COR-L47 (cell line): ENCODE data around the gene CDCA4.

Source experiments
- DNase-seq: peaks from one replicate; lab custom pipeline; 2025; lab: John Stamatoyannopoulos, UW

The CDCA4 gene

DNA sequence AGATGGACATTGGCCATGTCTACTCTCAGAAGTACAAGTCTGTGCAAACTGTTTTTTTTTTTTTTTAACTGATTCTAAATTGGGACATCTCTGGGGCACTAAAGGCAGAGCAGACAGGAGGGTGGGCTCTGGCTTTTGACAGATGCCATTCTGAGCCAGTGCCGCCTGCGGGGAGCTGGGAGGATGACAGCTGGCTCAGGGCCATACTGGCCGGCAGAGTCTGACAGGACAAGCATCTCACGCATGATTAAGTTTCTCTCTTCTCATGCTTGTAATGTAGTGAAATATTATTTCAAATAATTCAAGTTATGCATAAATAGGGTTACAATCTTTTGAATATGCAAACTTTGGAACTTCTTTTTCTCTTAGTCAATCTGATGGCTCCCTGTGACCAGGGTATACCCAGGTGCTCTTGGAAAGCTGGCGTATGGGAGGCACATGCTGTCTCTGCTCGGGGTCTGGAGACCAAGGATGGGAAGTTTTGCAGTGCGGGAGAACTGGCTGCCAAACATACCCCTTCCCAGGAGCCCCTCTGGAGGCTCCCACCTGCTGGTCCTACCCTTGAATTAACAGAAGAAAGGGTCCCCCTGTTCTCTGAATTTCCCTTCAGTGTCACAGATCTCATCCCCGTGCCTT is 7.6 kb downstream of the CDCA4 start:
- DNase-seq = peak; percentile 17

DNA sequence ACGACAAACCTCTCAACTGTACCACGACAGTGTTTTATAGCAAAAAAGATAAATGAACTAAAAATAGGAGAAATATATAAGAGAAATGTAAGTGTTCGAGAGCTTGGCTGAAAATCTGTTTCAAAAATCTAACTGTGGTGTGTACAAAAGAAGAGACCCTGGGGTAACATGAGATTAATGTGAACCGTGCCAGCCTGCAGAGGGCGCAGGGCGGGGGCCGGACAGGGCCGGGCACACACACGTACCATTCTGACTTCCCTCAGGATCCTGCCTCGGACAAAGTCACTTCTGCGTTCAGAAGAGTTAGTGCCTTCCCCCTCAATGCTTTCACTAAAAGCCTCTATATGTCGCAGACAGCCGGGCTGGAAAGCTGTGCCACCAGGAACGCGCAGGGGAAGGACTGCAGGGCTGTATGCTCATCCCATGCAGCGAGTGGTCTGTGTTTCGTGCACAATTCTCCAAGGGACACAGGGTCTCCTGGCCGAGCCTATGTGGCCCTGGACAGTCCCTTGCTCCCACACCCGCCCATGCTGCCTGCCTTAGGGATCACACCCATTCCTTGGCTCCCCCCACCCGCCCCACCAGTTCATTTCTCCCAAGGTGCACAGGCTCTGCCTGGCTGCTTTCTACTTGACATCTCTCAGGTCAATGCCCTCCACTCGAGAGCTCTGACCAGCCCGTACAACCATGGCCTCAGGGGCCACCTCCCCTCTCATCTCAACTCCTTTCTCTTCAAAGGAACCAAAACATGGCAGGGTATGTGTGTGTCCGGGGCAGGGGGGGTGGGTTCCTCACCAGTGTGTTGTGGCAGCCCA is 8.5 kb downstream of the CDCA4 start:
- DNase-seq = no peak

DNA sequence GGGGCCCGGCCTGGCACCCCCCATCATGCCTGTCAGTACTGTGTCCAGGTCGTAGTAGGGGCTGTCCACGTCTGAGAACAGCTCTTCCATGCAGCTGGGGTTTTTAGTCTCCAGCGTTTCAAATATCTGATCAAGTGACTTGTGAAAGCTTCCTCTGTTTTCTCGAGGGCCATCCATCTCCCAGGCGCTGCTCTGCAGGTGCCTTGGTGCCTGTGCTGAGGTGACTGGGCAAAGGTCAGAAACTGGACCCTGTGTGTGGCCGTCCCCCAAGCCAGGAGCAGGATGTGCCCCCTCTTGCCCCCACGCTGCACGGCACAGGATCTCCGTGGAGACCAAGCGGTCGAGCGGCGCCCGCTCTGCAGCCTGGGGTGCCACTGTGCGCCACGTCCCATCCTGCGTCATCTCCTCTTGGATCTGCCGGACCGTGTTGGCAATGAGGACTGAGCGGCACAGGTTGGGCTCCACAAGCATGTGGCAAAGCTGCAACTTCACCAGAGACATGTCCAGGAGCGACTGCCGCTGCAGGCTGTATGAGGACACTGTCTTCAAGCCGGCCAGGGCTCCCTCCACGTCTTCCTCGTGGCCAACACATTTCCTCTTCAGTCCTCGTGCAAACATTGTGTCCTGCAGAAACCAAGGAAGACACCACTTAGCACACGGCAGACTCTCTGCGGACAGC is 9.4 kb downstream of the CDCA4 start:
- DNase-seq = no peak

DNA sequence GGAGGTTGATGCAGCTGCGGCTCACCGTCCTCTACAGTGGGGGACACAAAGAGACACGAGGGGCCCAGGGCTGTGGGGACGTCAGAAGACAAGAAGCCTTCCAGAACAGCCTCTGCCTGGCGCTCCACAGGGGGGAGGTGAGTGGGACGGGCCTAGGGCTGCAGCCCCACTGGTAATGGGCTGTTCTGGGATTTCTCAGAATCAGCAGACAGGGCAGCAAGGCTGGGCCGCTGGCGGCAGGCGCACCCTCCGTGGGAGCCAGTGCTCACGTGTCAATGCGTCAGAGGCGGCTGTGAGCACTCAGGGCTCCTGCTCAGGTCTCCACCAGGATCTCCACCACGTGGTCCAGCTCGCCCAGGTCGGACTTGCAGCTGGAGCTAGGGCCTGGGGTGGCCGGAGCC is 10.0 kb downstream of the CDCA4 start:
- no peak for DNase-seq

DNA sequence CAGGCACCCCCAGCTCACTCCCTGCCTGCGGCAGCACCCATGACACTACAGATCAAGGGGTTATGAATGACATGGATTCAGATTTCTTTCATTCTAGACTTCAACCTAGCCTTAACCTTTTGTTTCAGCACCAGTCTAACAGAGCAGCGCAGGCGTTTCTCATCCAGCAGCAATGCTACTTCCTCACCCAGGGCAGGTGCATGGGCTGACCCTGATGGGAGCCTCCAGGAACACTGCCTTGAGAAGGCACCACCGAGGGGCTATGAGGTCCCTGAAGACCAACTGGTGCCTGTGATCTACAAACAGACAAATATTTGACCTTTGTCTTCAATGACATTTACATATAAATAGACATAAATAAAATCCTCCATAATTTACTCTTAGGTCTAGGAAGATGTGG is 10.8 kb downstream of the CDCA4 start:
- DNase-seq = no peak

DNA sequence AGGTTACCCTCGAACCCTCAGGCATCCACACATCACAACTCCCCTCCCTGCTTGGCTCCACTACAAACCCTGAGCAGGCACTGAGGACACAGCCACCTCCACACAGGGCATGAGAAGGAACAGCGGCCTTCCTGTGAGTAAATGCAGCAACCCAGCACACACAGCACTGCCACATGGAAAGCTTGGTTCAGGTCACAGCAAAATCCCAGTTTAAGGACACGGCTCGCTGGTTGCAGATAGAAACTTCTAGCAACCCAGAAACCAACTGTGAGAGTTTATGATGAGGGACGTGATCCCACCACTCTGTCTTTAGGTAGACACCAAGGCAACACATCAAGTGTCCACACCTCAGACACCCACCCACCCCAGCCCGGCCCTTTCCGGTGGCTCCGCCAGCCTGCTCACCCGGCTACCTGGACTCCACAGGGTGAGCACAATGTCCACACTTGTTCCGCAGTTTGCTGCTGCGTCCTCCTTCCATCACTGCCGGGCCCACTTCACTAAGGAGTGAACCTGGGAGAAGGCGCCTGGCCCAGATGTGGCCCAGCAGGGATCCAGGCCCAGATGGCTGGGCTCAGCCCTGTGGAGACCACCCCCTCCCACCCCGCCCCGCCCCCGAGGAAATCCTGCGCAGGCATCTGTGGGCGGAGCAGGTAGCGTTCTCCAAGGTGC is 13.2 kb downstream of the CDCA4 start:
- no peak for DNase-seq

DNA sequence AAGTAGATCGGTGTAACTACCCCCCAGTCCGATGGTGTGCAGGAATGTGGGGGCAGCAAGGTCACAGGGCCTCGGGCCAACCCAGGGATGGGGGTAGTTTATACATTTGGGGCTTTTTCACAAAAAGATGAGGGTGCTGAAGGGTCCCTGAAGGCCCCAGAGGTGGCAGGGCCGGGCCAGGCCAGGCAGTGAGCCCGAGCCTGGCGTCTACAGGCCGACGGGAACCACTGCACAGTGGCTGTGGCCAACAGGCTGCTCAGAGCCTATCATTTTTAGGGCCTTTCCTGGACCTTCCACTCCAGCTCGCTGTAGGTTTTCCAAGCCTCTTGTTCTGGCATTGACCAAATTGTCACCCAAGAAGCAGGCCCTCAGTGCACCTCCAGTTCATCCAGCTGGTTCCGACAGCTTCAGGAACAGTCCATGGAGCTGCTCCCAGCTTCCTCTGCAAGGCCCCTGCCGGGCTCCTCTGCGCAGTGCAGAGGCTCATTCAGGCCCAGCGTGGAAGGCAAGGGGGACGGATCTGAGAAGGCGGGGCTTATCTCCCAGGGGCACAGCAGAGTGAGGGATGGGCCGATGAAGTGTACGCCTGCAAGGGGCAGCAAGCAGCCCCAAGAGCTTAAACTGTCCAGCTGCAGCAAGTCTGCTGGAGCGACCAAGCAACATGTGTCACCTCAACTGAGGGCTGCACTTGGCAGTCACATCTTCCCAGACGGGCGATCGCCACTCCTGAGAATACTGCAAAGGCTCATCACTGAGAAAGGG is 13.9 kb downstream of the CDCA4 start:
- DNase-seq = no peak

DNA sequence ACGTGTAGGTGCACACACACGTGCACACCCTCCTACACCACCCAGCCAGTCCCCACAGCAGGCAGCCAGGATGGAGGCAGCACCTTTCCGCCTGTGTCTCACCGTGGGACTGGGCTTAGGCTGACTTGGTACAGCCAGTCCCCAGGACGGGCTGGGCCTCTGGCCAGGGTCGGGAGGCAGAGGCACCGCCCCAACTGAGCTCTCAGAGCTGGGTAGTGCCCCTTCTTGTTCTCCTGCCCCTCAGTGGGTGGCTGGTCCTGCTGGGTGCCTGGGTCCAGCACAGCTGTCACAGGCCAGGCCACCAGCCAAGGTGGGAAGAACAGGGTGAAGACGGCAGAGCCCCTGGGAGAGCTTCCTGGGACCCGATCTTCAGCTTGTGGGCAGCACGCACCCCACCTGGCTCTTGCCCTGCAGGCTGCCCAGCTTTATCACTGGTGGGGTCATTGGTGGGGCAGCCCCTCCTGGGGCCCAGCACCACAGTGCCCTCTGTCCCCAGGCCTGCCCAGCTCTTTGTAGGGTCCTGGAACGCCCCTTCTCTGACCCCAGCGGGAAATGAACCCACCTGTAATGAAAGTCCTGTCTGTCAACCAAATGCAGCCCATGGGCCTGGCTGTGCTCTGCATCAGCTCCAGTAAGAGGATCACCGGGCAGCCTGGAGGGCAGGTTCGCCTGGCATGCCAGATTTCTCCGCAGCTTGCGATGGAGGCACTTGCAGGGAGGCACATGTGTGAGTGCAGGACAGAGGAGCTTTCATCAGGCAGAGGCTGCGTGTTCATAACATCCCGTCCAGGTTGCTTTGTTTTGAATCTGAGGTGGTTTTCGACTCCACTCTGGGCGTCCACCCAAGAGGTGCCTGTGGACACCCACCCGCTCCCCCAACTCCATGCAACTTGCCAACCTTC is 14.7 kb downstream of the CDCA4 start:
- no peak for DNase-seq

DNA sequence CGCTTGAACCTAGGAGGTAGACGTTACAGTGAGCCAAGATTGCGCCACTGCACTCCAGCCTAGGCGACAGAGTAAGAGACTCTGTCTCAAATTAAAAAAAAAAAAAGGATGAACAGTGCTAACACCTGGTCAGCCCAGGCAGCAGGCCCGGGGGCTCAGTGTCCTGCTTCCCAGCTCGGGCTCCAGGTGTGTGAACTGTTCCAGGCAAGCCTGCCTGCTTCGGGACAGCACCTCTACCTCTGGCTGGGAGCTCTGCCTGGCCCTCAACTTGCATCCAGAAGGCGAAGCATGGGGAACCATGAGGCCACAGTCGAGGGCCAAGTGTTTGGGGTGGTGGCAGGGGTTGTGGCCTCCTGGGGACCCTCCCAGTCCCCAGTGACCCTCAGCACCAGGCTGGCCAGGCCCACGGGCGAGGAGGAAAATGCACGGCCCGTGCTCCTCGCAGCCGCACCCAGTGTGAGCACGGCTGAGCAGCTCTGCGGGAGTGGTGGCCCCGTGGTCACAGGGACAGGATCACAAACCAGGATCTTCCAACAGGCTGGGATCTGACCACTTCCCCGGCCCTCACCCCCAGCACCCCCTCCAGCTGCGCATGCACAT is 15.5 kb downstream of the CDCA4 start:
- DNase-seq = no peak

DNA sequence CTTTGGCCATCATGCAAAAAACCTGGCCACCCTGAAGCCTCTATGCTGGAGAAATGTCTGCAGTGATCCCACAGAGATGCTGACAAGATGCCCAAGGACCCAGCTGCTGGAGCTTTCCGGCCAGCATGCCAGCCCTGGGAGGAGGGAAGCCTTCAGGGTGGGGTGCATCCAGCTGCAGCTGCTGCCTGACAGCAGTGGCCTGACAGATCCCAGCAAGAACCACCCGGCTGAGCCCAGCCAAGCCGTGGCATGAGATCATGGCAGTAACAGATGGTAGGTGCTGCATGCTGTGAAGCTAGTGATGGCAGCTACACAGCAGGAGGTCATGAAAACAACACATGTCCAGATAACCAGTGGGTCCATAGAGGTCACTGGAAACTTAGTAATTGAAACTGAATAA is 21.5 kb downstream of the CDCA4 start:
- no peak for DNase-seq

DNA sequence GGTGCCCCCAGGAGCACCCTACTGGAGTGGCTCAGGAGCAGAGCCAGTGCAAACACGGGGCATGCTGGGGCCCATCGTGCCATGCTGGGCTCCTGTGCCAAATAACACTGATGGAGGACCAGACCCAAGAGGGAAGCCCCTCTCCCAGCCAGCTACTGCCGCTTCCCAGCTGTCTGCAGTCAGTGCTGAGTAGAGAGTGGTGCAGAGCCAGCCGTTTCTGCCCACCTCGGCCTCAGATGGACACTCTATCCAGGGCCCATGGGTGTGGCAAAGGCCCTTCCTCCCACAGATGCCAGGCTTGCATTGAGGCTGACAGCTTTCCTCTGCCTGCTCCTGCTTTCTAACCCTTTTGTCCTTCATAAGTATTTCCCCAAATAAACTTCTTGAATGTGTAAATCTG is 22.1 kb downstream of the CDCA4 start:
- DNase-seq = no peak

DNA sequence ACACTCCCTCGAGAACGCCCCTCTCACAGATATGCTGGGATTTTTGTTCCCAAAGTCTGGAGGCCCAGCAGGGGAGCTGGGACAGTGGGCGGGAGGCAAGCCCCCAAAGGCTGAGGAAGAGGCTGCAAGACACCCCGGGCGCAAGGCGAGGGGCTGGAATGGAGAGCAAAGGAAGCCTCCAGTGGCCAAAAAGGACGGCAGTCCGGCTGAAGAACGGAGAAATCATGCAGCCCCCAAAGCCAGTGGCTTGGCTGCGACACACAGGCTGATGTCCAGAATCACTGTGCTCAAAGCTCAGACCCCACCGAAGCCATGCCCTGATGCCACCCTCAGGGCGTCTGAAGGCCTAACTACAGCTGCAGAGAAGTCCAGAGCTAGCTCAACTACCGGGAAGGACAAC is 24.4 kb downstream of the CDCA4 start:
- DNase-seq = no peak

DNA sequence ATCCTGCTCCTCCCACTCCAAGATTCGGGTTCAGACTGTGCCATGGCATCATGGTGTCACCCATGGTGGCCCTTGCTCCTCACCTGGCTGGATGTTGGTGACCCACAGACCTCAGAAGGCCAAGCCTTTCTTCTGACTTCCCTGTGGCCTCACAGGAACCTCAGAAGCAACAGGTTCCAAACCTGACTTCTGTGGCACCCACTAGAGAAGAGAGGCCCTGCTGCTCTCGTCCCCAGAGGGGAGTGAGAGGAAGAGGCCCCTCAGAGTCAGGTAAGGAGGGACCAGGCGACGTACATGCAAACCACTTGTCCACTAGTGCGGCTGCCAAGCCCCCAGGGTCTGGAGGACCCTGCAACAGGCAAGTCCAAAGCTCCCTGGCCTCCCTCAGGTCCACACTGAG is 24.9 kb downstream of the CDCA4 start:
- DNase-seq = no peak

DNA sequence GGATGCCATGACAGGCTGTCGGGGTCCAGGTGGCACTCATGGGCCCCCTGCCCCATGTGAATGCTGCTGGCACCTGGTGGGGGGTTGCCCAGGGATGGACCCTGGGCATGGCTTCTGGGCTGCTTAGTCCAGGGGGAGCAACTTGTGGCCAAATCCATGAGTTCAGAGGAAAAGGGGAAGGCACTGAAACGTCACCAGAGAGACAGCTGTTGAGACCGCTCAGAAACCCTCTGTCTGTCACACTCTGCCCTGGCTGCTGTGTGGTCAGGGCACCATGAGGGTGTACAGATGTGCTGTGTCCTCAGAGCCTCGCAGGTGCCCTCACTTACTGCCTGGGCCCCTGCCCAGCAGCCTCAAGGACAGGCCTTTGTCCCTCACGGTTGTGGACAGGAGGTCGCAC is 25.9 kb downstream of the CDCA4 start:
- no peak for DNase-seq

DNA sequence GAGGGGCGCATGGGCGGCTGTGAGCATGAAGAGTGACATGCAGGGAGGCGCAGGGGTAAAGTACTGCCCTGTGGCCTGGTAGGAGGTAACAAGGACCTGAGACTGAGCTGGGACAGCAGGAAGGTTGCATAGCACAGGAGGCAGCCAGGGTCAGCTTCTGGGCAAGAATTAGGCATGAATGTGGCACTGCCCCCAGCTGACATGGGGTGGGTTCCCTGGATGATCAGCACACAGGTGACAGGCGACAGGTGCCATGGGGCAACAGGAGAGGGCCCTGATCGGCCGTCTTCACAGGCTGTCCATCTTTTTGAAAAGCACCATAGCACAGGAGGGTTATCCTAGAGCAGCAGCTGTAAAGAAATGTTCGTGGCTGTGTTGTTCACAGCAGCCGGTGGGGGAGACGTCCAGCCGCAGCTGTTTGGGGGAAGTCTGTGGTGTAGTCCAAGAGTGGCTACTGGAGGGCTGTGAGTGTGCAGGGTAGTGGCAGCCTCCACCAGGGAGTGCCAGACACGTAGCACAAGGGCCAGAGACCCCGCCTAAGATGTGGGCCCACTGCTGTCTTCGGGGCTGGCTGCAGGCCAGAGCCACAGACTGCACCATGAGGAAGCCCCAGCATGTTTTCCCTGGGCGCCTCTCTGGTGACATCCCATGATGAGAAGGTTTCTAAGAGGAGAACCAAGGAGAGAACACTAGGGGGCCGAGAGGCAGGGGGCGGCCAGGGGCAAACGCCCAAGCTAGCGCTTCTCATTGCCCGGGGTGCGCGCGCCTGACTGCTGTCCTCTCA is 26.9 kb downstream of the CDCA4 start:
- DNase-seq = no peak

DNA sequence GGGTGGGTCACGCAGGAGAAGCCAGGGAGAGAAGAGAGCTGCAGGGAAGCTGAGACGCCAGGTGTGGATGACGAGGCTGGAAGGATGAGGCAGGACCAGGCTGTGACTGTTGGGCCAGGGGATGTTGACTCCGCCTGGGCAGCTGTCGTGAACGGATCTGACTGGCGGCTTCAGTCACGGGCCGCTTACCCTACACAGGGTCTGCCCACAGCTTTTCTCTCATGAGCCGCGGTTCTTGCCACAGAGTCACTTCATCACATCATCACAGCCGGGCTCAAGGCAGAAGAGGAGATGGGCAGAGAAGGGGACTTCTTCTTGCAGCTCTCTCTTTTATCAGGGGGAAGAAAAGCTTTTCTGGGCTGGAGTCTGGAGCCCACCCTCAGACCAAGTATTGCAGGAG is 27.6 kb downstream of the CDCA4 start:
- DNase-seq = peak; percentile 29

DNA sequence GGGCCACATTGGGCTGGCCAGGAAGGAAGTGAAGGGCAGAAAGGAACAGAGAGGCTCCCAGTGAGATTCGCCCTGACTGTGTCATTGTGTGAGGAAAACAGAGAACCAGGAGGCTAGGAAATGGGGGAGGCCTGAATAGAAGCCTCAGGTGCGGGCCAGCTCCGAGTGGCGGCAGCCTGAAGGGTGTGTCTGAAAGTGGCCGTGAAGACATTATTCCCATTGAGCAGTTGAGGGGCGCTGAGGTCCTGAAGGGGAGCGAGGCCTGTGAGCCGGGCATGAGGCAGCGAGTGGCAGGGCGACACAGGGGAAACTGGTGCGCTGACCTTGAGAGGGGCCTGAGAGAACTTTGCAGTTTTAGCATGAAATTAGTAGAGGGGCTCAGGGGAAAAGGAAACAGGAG is 28.4 kb downstream of the CDCA4 start:
- DNase-seq = no peak

DNA sequence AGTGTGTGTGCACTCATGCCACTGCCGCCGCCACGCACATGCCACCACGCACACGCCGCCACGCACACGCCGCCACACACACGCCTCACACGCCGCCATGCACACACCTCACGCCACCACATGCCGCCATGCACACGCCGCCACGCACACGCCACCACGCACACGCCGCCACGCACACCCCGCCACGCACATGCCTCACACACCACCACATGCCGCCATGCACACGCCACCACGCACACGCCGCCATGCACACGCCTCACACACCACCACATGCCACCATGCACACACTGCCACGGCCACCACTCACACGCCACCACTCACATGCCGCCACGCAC is 29.0 kb downstream of the CDCA4 start:
- no peak for DNase-seq

DNA sequence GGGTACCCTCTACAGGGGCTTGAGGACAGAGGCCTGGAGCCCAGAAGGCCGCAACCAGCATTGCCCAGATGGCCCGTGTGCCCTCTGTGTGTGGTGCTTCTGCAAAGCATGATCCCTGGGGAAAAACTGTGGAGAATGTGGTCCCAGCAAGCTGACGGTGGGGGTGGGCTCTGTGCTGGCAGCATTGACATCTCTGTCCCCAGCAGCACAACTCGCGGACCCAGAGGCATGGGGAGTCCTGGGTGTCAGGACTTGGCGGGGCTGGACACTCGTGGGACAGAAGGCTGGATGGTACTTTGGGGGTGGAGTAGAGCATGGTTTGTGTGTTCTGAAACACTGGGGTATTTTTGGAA is 31.0 kb downstream of the CDCA4 start:
- DNase-seq = no peak
